ENCODE data around the gene FUBP3.

FUBP3 gene, protein sequence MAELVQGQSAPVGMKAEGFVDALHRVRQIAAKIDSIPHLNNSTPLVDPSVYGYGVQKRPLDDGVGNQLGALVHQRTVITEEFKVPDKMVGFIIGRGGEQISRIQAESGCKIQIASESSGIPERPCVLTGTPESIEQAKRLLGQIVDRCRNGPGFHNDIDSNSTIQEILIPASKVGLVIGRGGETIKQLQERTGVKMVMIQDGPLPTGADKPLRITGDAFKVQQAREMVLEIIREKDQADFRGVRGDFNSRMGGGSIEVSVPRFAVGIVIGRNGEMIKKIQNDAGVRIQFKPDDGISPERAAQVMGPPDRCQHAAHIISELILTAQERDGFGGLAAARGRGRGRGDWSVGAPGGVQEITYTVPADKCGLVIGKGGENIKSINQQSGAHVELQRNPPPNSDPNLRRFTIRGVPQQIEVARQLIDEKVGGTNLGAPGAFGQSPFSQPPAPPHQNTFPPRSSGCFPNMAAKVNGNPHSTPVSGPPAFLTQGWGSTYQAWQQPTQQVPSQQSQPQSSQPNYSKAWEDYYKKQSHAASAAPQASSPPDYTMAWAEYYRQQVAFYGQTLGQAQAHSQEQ

DNA sequence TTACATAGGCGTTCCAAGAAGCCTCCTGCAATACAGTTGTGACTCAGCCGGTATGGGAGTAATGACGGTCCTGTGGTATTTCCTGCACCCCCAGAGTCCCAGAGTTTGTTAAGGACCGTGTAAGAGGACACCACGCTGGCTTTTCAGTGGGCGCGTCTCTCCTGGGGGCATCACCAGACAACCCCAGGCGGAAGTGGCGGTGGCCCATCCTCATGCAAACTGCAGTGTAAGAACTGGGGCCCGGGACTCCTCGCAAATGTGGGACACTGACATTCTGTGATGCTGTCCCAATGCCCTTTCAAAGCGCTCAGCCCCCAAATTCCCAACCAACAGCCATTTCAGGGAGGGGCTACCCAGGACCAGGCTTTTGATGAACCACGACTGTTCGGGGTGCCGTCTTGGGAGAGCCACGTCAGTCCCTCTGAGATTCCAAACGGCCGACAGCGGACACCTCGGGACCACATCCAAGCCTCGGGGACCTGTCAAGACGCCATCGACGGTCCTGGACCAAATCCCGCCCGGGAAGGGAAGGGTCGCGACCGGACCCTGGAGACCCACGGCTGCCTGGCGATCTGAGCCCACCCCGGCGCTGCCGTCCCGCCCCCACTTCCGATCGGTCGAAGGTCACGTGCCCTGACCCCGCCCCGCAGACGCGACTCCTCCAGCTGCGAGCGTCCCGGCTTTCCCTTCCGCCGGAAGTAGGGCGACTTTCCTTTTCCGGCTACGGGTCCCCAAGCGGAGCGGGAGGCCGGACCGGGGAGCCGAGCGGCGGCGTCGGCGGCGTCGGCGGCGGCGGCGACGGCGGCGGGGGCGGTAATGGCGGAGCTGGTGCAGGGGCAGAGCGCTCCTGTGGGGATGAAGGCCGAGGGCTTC, at the start of gene FUBP3:
TSS of gene FUBP3 (plus strand) at position 713 of the 873 bp plus-strand sequence. CDS start at position 817, 104 bp downstream.
- DNase-seq (ENCODE audit: low spot score): peak; percentile 88

DNA sequence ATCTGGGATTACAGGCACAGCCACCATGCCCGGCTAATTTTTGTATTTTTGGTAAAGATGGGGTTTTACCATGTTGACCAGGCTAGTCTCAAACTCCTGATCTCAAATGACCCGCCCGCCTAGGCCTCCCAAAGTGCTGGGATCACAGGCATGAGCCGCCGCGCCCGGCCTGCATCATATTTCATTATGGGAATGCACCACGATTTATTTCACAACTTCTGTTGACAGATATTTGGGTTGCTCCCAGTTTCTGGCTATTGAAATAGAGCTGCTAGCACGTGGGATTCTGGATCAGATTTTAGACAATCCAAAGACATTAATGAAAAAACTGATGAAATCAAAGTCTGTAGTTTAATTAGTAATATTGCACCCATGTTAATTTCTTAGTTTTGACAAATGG, 48.4 kb upstream of the FUBP3 start:
- DNase-seq (ENCODE audit: low spot score): no peak

DNA sequence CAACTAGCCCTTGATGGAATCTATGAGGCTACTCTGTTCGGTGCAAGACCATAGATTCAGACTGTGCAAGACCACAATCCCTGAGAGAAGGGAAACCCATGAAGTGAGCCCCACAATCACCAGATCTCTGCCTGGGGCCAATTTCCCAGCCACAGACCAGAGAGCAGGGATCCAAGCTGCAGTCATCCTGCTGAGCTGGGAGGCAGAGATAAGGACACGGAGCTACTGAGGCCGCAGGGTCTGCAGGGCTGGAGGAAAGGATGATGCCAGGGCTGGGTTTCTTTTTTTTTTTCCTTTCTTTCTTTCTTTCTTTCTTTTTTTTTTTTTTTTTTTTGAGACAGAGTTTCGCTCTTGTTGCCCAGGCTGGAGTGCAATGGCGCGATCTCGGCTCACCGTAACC, 47.7 kb upstream of the FUBP3 start:
- no peak for DNase-seq (ENCODE audit: low spot score)

DNA sequence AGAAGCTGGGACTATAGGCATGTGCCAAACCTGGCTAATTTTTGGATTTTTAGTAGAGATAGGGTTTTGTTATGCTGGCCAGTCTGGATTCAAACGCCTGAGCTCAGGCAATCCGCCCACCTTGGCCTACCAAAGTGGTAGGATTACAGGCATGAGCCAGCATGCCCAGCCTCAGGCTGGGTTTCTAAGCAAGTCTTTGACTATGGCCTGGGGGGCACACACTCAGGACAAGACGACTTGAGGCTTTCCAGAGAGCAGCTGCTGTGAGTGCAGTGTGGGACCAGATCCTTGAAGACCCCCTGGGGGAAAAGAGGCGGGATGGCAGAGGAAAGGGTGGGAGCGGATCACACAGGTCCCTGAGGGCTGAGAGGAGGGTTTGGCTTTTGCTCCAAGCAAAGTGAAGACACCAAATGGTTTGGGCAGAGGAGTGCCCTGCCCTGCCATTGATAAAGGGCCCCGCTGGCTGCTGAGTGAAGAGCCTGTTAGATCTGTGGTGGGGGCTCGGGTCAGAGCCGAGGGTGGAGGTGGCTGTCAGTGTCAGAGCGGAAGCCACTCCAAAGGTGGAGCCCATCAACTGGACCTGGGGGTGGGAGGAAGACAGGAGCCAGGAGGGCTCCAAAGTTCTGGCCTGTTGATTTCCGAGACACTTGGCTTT, 46.8 kb upstream of the FUBP3 start:
- DNase-seq (ENCODE audit: low spot score): no peak

DNA sequence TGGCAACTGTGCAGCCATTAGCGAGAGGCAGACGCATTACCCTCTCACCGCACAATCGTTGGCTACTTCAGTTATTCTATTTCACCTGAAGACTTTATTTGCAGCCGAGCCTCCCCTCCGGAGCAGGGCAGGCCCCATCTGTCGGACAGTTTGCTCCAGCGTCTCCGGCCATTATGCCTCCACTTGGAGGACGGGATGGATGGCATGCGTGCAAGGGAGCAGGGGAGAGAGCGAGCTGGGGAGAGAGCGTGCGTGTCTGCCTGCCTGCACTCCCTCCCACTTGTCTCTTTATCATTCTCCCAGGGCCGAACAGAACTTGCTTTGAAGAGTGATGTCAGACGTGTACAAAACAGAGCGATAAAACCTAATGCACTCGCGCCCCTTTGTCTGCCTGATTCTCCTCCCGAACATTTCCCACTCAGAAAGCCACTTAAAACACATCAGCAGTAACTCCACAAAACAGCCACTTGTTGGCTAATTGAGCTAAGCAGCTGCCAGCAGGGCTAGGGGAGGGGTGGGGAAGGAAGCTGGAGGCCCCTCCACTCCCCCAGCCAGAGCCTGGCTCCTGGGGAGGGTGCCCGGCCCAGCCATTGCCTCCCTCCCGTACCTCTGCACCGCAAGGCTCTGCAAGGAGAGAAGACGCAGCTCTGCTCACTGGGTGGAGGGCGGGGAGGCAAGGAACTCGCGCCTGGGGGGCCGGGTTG, 43.4 kb upstream of the FUBP3 start:
- DNase-seq (ENCODE audit: low spot score): no peak

DNA sequence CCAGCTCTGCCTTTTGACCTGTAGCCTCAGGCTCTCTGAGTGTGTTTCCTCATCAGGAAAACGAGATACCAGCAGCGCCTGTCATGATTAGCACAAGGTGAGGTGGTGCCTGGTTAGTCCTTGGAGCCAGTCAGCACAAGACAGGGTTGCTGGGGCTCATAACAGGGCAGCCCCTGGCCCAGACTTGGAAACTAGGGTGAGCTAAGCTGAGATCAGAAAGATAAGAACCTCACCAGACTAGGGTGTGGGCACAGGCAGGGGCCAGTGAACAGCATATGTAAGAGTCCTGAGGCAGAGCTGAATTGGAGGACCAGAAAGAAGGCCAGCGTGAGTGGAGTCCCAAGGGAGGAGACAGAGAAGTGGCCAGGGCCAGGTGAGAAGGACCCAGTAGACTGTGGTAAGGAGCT, 42.7 kb upstream of the FUBP3 start:
- DNase-seq (ENCODE audit: low spot score): no peak

DNA sequence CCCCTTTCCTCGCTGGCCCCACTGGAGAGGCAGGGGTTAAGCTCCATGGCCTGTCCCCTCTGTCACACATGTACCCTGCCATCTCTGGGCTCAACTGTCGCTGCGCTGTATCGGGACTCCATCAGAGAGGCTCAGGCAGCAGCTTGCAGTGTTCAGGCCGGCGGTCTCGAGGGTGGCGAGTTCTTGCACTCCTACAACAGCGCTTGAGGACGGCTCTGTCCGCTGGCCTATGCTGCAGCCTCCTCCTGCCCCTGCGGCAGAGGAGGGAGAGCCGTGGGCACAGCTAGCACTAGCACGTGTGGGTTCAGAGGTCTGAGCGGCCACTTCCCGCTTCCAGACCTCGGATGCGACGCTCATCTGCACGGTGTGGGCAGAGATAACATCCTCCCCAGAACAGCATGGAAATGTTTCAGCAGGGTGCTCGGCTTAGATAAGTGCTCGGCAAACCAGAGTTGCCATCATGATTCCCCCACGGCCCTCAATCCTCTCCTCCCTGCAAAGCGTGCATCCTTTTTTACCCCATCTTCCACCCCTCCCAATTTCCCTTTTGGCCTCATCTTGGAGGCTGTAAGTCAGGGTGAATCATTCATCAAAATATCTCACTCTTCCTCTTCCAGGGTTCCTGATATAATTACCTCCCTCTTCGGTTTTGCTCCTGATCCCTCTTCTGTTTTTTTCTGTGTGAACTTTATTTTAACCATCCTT, 41.9 kb upstream of the FUBP3 start:
- no peak for DNase-seq (ENCODE audit: low spot score)

DNA sequence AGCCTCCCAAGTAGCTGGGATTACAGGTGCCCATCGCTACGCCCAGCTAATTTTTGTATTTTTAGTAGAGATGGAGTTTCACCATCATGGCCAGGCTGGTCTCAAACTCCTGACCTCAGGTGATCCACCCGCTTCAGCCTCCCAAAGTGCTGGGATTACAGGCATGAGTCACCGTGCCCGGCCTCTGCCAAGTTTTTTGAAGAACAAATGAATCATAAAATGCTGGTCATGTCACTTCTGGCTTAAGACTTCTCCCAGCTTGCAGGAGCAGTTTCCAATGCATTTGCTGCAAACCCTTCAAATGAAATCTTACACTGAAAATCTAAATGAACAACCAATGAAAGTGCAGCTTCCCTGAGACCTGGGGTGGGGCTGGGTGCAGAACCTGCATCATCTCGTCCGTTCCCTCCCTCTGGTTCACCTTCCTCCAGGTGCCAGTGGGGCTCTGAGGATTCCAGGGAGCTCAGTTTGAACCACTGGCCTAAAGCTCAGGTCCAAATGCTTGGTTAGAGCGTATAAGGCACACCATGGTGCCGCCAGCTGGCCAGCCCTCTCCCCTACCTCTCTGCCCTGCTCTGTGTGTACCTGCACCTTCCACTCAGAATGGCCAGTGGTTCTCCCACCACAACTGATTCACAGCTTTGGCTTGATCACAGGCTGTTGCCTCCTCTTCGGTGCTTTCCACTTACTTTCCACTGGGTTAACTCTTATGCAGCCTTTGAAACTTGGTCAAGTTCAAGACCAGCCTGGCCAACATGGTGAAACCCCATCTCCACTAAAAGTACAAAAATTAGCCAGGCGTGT, 39.8 kb upstream of the FUBP3 start:
- DNase-seq (ENCODE audit: low spot score): no peak

DNA sequence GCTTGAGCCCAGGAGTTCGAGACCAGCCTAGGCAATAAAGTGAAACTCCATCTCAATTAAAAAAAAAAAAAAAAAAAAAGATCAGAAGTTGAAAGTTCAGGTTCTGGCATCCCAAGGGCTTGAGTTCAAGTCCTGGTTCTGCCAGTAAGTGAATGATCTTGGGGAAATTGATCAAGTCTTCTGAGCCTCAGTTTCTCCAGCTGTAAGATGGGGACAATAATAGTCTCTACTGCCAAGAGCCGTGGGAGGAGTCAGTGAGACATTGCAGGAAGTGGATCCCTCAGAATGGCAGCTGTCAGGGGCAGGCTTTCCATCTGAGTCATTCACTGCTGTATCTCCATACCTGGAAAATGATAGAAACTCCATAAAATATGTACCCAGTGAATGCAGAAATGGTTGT, 37.8 kb upstream of the FUBP3 start:
- DNase-seq (ENCODE audit: low spot score): no peak

DNA sequence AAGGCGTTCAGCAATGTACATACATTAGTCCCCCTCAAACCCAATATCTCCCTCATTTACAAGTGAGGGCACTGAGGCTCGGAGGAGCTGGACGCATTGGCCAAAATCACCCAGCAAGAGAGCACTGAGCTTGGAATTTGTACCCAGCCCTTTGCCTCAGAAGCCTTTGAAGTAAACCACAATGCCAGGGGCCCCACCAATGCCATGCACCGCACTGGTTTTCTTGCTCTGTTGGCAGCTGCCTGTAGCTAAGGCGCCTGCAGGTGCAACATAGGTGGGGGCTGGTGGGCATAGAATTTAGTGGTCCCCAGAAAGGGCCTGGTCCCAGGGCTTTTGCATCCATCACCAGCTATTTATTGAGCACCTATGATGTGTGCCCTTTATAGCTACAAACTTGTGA, 37.3 kb upstream of the FUBP3 start:
- DNase-seq (ENCODE audit: low spot score): no peak

DNA sequence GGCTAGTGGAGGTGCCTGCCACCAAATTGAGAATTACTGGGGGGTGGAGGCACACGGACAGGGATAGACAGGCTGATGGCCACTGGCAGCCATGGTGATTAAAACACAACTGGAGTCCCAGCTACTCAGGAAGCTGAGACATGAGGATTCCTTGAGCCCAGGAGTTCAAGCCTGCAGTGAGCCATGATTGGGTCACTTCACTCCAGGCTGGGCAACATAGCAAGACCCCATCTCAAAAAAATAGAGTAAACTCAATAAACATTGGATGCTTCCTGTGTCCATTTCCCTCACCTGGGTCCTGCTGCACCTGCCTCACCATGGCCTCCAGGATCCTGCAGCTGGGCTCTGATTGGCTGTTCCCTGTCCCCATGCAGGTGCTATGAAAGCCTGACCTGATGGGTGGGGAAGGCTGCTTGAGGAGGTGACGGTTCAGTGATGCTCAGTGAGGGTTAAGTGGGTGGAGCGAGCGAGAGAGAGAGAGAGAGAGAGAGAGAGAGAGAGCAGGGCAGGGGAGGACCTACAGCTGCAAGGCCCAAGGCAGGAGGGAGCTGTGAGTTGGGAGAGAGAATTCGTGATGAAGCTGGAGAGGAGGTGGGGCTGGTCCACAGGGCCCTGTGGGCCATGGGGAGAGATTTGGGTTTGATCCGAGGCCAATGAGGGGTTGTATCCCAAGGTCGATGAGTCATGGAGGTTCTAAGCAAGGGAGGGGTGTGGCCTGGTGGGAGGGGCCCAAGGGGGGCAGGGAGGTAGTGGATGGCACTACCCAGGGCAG, 36.7 kb upstream of the FUBP3 start:
- DNase-seq (ENCODE audit: low spot score): no peak

DNA sequence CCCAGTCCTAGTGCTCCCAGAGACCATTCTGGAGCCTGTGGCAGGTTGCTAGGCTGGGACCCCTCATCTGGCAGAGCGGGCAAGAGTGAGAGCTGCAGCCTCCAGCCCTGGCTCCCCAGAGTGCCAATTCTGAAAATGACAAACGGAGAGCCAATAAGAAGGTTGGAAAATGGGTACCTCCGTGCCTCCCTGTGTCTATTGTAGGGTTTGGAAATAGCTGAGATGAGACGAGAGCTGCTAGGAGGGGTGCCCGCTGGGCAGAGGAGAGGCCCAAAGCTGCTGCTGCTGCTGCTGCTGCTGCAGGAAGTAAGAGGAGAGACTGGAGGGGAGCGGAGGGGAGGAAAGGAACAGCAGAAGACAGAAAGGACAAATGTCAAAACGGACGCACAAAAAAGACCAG, 36.0 kb upstream of the FUBP3 start:
- no peak for DNase-seq (ENCODE audit: low spot score)

DNA sequence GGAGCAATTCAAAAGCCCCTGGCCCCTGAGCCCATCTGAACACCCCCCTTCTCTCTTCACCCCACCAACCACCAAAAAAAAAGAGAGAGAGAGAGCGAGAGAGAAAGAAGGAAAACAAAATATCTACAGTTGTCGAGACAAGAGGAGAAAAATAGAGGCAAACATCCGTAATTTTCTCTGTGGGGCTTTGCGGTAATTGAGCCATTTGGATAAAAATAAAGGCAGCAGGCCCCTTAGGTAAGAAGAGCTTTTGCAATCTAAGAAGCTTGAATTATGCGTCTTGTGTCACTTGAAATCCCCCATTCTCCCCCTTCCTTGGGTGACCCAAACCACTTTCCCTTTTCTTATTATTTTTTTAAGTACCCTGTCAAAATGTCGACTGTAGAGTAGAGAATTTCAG, 35.5 kb upstream of the FUBP3 start:
- DNase-seq (ENCODE audit: low spot score): no peak

DNA sequence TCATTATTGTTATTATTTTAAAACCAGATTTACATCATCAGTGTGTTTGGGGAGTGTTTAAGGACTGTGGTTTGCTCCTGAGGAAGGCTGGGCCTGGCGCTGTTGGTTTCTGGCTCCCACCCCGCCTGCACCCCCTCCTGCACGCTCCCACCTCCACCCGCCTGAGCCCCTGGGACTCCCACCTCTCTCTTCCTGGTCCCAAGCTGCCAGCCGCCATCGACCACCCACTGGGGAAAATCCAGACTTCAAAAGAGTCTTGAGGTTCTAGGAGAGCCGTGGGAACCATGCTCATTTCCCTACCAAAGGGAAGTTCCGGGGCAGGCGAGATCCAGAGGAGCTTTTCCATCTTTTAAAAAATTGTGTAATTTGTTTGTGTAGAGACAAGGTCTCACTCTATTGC, 35.0 kb upstream of the FUBP3 start:
- DNase-seq (ENCODE audit: low spot score): no peak

DNA sequence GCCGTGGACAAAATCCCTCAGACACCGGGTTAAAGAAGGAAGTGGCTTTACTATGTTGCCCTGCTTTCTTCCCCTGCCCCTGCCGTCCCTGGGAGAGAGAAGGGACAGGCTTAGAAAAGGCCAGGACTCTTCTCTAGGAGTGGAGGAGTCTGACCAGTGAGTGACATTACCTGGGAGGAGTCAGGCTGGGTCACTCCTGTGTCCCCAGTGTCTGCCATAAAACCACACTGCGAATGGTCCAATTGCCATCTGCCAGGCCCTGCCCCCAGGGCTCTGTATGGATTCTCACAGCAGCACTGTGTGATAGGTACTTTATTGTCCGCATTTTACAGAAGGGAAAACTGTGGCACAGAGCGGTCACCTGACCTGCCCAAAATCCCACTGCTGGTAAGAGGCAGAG, 31.3 kb upstream of the FUBP3 start:
- no peak for DNase-seq (ENCODE audit: low spot score)

DNA sequence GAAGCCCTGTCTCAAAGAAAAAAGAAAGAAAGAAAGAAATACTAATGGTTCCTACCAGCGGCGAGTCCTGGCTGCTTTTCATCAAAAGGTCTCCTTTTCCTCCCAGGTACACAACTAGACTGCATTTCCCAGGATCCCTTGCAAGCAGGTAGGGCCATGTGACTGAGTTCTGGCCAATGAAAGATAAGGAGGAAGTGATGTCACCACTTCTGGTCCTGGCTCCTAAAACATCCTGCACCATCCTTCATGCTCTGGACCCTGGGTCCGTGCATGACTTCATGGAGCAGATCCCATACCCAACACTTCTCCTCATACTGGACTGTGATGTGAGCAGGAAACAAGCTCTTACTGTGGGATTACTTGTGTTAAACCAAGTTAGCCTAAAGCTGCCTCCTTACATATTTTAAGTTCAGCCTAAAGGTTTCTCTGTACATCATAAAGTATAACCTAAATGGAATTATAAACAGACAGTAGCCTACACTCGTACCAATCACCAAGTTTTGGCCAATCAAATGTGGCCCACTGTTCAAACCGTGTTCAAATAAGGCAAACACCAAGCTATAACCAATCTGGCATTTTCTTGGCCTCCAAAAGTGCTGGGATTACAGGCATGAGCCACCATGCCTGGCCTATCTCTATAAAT, 30.2 kb upstream of the FUBP3 start:
- no peak for DNase-seq (ENCODE audit: low spot score)

DNA sequence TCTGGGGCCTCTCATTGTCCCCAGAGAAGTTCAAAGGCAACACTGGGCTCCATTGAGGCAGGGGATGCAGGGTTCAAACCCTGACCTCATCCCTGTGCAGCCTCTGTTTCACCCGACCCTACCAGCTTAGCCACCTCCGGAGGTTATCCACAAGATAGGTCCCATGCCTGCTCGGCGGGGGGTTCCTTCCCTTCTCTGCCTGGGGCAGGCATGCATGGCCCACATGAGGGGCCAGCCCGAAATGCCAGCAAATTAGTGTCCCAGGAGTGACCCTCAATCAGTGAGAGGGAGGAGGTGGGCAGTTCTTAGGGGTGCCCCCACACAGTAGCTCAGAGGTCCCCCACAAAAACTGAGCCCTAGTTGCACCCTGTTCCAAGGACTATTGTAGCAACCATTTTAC, 24.8 kb upstream of the FUBP3 start:
- no peak for DNase-seq (ENCODE audit: low spot score)

DNA sequence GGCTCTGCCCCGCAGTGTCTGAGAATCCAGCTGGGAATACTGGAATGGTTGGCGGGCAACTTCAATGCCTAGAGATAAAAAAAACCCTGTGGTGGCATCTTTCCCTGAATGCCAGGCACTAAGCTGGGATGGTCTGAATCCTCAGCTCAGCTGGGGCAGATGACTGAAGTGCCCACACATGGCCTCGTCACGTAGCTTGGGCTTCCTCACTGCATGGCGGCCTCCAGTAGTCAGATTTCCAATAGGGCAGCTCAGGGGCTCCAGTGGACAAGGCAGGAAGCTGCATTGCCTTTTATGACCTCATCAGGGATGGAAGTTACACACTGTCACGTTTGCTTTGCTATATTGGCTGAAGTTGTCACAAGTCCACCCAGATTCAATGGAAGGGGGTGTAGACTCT, 24.3 kb upstream of the FUBP3 start:
- DNase-seq (ENCODE audit: low spot score): no peak

DNA sequence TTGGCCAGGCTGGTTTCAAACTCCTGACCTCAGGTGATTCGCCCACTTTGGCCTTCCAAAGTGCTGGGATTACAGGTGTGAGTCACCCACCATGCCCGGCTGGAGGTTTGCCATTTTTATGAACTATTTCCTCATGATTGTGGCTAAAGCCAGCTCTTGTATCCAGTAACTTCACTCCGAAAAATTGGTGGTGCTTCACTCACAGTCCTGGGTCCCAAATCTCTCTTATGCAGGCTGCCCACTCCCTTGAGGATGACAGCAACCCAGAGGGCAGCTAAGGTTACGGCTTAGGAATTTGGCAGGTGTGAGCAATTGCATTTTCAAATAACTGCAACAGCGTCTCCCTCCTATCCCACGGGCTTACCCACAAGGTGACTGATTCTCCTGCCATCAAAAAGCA, 23.4 kb upstream of the FUBP3 start:
- no peak for DNase-seq (ENCODE audit: low spot score)
